ENCODE data around the gene ADAMTSL1. TPM values are rescaled to one million over a fixed set of nuclear protein-coding genes. Genes with fewer than 3 reads are reported as not detected.

Gene ADAMTSL1
- total RNA-seq, 2 donors from 2014 or later = 1.5 TPM; not detected in 1

GRCh38 chr9:18829873-18830272, 355.9 kb downstream of the ADAMTSL1 start:
- Mint-ChIP-seq H3K9me3 (no peaks in the 10 kb centered on the region), H3K27ac (no peak overlapping the region), H3K27me3 (ENCODE audit: insufficient read depth) (no peaks in the 10 kb centered on the region), H3K4me3 (no peak overlapping the region), H3K4me1 (peaks cover 17% of the 10 kb centered on the region), H3K36me3 (ENCODE audit: low read depth) (no peaks in the 10 kb centered on the region)
- no peak overlapping the region for H3K9ac ChIP-seq (ENCODE audit: extremely low read depth, low read length, poor library complexity, severe bottlenecking)
- peaks cover 9% of the 10 kb centered on the region for H3K27me3 ChIP-seq (ENCODE audit: control insufficient read depth, insufficient read depth, low read length, poor library complexity, severe bottlenecking)
- DNase-seq = no peak
- 80 to 94% methylated on average over 1 to 5 of the region's 5 CpGs for WGBS, 2 experiments (ENCODE audit: insufficient coverage in 1 of 2, insufficient read length in 1 of 2)
- H3K4me1 ChIP-seq (ENCODE audit: control insufficient read depth, insufficient read depth, low read length) = peaks cover 10% of the 10 kb centered on the region
- H3K36me3 ChIP-seq (ENCODE audit: control insufficient read depth, insufficient read depth, low read length) = no peaks in the 10 kb centered on the region
- H3K4me3 ChIP-seq (ENCODE audit: low read length) = no peak overlapping the region
- no peak for TF ChIP-seq CTCF (conservative IDR thresholded peaks at IDR 0.05)
- no peaks in the 10 kb centered on the region for H3K9me3 ChIP-seq (ENCODE audit: control insufficient read depth, low read length)
- H3K27ac ChIP-seq (ENCODE audit: low read depth, low read length) = no peak overlapping the region

DNA sequence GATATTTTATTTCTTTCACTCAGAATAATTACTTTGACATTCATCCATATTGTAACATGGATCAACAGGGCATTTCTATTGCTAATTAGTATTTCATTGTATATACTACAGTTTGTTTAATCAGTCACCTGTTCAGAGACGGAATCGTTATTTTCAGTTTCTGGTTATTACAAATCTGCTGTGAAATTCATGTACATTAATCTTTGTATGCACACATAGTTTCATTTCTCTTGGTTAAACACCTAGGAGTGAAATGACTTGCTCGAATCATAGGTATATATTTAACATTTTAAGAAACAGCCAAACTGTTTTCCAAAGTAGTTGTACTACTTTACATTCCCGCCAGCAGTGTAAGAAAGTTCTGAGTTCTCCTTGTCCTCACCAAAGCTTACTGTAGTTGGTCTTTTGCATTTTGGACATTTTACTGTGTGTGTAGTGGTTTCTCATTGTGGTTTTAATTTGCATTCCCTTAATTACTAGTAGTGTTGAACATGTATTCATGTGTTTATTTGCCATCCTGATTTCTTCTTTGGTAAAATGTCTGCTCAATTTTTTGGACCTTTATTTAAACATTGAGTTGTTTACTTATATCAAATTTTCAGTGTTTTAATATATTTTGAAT, 360.9 kb downstream of the ADAMTSL1 start:
- no peaks in the 10 kb centered on the region for H3K9me3 ChIP-seq (ENCODE audit: control insufficient read depth, low read length)
- H3K27me3 Mint-ChIP-seq (ENCODE audit: insufficient read depth) = no peaks in the 10 kb centered on the region
- no peak overlapping the region for H3K9ac ChIP-seq (ENCODE audit: extremely low read depth, low read length, poor library complexity, severe bottlenecking)
- DNase-seq = no peak
- H3K27me3 ChIP-seq (ENCODE audit: control insufficient read depth, insufficient read depth, low read length, poor library complexity, severe bottlenecking) = no peaks in the 10 kb centered on the region
- no peak overlapping the region for H3K4me3 ChIP-seq (ENCODE audit: low read length)
- H3K4me1 Mint-ChIP-seq = no peaks in the 10 kb centered on the region
- H3K27ac ChIP-seq (ENCODE audit: low read depth, low read length) = no peak overlapping the region
- H3K27ac Mint-ChIP-seq = no peak overlapping the region
- no peaks in the 10 kb centered on the region for H3K36me3 ChIP-seq (ENCODE audit: control insufficient read depth, insufficient read depth, low read length)
- H3K4me3 Mint-ChIP-seq = no peak overlapping the region
- peaks cover 3% of the 10 kb centered on the region for H3K9me3 Mint-ChIP-seq
- no peaks in the 10 kb centered on the region for H3K4me1 ChIP-seq (ENCODE audit: control insufficient read depth, insufficient read depth, low read length)
- no peak for TF ChIP-seq CTCF (conservative IDR thresholded peaks at IDR 0.05)
- H3K36me3 Mint-ChIP-seq (ENCODE audit: low read depth) = no peaks in the 10 kb centered on the region
- 92 to 100% methylated on average over 1 to 4 of the region's 4 CpGs for WGBS, 2 experiments (ENCODE audit: insufficient coverage in 1 of 2, insufficient read length in 1 of 2)

DNA sequence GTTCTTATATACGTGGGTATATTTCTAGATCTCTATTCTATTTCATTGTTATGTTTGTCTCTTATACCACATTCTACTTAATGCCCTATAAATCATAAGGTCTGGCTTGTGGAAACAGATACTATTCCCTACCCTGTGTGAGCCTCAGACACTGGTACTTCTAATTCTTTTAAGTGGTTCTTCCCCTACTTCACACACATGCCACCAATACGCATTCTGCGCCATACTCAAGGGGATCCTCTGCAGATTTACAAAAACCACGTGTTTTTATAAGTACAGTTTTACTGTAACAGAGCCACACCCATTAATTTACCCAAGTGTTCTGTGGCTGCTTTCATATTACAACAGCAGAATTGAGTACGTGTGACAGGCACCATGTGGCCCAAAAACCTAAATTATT, 363.4 kb downstream of the ADAMTSL1 start:
- no peak for TF ChIP-seq CTCF (conservative IDR thresholded peaks at IDR 0.05)
- Histone ChIP-seq H3K27me3 (ENCODE audit: control insufficient read depth, insufficient read depth, low read length, poor library complexity, severe bottlenecking) (no peaks in the 10 kb centered on the region), H3K36me3 (ENCODE audit: control insufficient read depth, insufficient read depth, low read length) (no peaks in the 10 kb centered on the region), H3K4me3 (ENCODE audit: low read length) (no peak overlapping the region), H3K9me3 (ENCODE audit: control insufficient read depth, low read length) (no peaks in the 10 kb centered on the region), H3K4me1 (ENCODE audit: control insufficient read depth, insufficient read depth, low read length) (no peaks in the 10 kb centered on the region), H3K9ac (ENCODE audit: extremely low read depth, low read length, poor library complexity, severe bottlenecking) (no peak overlapping the region), H3K27ac (ENCODE audit: low read depth, low read length) (no peak overlapping the region)
- Mint-ChIP-seq H3K9me3 (peaks cover 3% of the 10 kb centered on the region), H3K4me3 (no peak overlapping the region), H3K36me3 (ENCODE audit: low read depth) (no peaks in the 10 kb centered on the region), H3K27me3 (ENCODE audit: insufficient read depth) (no peaks in the 10 kb centered on the region), H3K4me1 (no peaks in the 10 kb centered on the region), H3K27ac (no peak overlapping the region)
- no peak for DNase-seq
- WGBS, 2 experiments (ENCODE audit: insufficient coverage in 1 of 2, insufficient read length in 1 of 2) = 94 to 100% methylated on average over 2 to 4 of the region's 5 CpGs

Measured in endodermal cell (in vitro differentiated cells).